Measurements from ENCODE around the gene TRIM62. TPM values are rescaled to one million over a fixed set of nuclear protein-coding genes. Genes with fewer than 3 reads are reported as not detected.

Gene TRIM62
- total RNA-seq, 1 donor = 12.3 TPM

DNA sequence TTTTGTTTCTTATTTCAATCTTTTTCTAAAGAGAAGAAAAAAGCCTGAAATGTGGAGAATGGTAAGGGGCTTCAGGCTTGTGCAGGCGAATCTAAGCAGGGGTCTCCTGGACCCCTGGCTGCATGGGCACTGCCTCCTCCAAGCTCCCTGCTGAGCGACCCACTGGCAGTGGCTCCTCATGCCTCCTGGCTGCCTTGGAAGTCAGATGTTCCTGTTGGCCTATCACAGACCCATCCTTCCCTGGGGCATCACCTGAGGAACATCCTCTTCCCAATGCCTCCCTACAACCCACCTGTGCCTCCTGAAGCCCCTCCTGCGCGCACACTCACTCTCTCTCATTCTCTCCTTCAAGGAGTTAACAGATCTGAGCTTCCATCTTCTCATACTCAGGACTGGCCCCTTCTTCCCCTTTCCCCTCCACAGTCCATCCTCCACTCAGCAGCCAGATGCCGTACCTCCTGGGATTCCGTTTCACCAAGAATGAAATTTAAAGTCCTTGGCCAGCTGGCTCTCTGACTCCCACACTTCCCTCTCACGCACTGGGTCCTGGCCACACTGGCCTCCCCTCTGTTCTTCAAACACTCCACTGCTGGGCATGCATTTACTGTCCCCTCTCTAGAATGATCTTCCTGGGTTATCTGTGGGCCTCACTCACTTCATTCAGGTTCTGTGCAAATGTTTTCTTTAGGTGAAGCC is 59.2 kb downstream of the TRIM62 start:
- no peak for TF ChIP-seq CTCF (IDR thresholded peaks at IDR 0.05; ENCODE audit: extremely low read depth, low read depth, low read length)
- Histone ChIP-seq H3K79me2 (ENCODE audit: insufficient read depth, low read length) (peaks cover 7% of the 10 kb centered on the region), H3K4me2 (ENCODE audit: insufficient read depth, low read length) (no peak overlapping the region), H2AFZ (ENCODE audit: low read length) (no peak overlapping the region), H3K4me1 (ENCODE audit: insufficient read depth, low read length) (peaks cover 4% of the 10 kb centered on the region), H3K27me3 (ENCODE audit: insufficient read depth, low read length) (no peaks in the 10 kb centered on the region), H4K20me1 (ENCODE audit: insufficient read depth, low read length) (no peaks in the 10 kb centered on the region), H3K36me3 (ENCODE audit: insufficient read depth, low read length) (no peaks in the 10 kb centered on the region), H3K4me3 (ENCODE audit: insufficient read depth, low read length) (no peak overlapping the region), H3K27ac (ENCODE audit: low read depth, low read length) (no peak overlapping the region), H3K9me3 (ENCODE audit: low read depth, low read length) (no peaks in the 10 kb centered on the region)
- DNase-seq (ENCODE audit: insufficient read length, low spot score, missing footprints) = no peak

GRCh38 chr1:33121728-33122127 is 60.1 kb downstream of the TRIM62 start:
- no peak overlapping the region for H3K4me2 ChIP-seq (ENCODE audit: insufficient read depth, low read length)

DNA sequence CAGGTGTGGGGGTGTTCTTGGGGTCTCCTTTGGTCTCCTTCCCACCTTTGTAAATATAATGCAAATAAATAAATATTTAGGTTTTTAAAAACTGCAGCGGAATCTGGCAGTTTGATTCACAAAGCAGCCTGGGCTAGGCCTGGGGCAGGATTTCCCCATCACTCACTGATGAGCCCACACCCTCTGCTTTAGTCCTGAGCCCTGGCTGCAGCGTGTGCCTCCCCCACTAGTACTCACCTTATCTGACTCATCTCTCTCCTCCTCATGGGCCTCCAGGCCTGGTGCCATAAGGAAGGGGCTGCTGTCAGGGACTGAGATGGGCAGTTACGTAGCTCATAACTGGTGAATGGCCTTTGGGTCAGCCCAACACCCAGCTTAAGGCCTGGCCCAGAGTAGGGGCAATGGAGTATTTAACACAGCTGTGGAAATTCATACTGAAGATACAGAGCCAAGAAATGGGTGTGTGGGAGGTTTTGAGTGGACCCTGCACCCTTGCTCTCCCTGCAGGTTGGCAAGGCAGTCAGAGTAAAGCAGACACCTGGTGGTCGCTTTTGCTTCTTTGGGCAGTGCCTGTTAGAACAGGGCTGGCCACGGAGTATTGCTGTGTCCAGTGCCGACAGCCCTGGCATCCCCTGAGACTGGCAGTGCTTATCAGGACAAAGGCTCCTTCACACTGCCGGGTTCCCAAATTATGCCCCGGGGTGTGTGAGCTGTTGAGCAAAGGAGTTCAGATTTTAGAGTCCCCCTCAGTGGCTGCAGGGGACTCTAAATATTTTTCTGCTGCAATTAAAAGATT is 61.2 kb downstream of the TRIM62 start:
- Histone ChIP-seq H3K79me2 (ENCODE audit: insufficient read depth, low read length) (no peaks in the 10 kb centered on the region), H3K4me2 (ENCODE audit: insufficient read depth, low read length) (no peak overlapping the region), H3K36me3 (ENCODE audit: insufficient read depth, low read length) (no peaks in the 10 kb centered on the region), H3K9me3 (ENCODE audit: low read depth, low read length) (no peaks in the 10 kb centered on the region), H4K20me1 (ENCODE audit: insufficient read depth, low read length) (no peaks in the 10 kb centered on the region), H3K27ac (ENCODE audit: low read depth, low read length) (no peak overlapping the region), H2AFZ (ENCODE audit: low read length) (no peak overlapping the region), H3K27me3 (ENCODE audit: insufficient read depth, low read length) (no peaks in the 10 kb centered on the region), H3K4me1 (ENCODE audit: insufficient read depth, low read length) (no peaks in the 10 kb centered on the region), H3K4me3 (ENCODE audit: insufficient read depth, low read length) (no peak overlapping the region)
- no peak for DNase-seq (ENCODE audit: insufficient read length, low spot score, missing footprints)
- no peak for TF ChIP-seq CTCF (IDR thresholded peaks at IDR 0.05; ENCODE audit: extremely low read depth, low read depth, low read length)

More at GRCh38 chr1:33121728-33122127, 60.1 kb downstream of the TRIM62 start:
- H3K27ac ChIP-seq (ENCODE audit: low read depth, low read length) = no peak overlapping the region
- H3K79me2 ChIP-seq (ENCODE audit: insufficient read depth, low read length) = peaks cover 5% of the 10 kb centered on the region
- H3K4me1 ChIP-seq (ENCODE audit: insufficient read depth, low read length) = peaks cover 4% of the 10 kb centered on the region
- no peaks in the 10 kb centered on the region for H3K36me3 ChIP-seq (ENCODE audit: insufficient read depth, low read length)
- no peaks in the 10 kb centered on the region for H3K9me3 ChIP-seq (ENCODE audit: low read depth, low read length)
- DNase-seq (ENCODE audit: insufficient read length, low spot score, missing footprints) = no peak
- H4K20me1 ChIP-seq (ENCODE audit: insufficient read depth, low read length) = no peaks in the 10 kb centered on the region
- H3K27me3 ChIP-seq (ENCODE audit: insufficient read depth, low read length) = no peaks in the 10 kb centered on the region
- H3K4me3 ChIP-seq (ENCODE audit: insufficient read depth, low read length) = no peak overlapping the region
- no peak for TF ChIP-seq CTCF (IDR thresholded peaks at IDR 0.05; ENCODE audit: extremely low read depth, low read depth, low read length)
- H2AFZ ChIP-seq (ENCODE audit: low read length) = no peak overlapping the region

- H3K27ac ChIP-seq (ENCODE audit: low read depth, low read length) = no peak overlapping the region
- no peaks in the 10 kb centered on the region for H3K4me1 ChIP-seq (ENCODE audit: insufficient read depth, low read length)
- DNase-seq (ENCODE audit: insufficient read length, low spot score, missing footprints) = peak; percentile 74
- no peak for TF ChIP-seq CTCF (IDR thresholded peaks at IDR 0.05; ENCODE audit: extremely low read depth, low read depth, low read length)
- H3K79me2 ChIP-seq (ENCODE audit: insufficient read depth, low read length) = no peaks in the 10 kb centered on the region
- H3K36me3 ChIP-seq (ENCODE audit: insufficient read depth, low read length) = no peaks in the 10 kb centered on the region
- no peaks in the 10 kb centered on the region for H3K27me3 ChIP-seq (ENCODE audit: insufficient read depth, low read length)
- H2AFZ ChIP-seq (ENCODE audit: low read length) = no peak overlapping the region
- H3K9me3 ChIP-seq (ENCODE audit: low read depth, low read length) = no peaks in the 10 kb centered on the region
- H3K4me3 ChIP-seq (ENCODE audit: insufficient read depth, low read length) = no peak overlapping the region
- H4K20me1 ChIP-seq (ENCODE audit: insufficient read depth, low read length) = no peaks in the 10 kb centered on the region
- H3K4me2 ChIP-seq (ENCODE audit: insufficient read depth, low read length) = no peak overlapping the region
Measured at GRCh38 chr1:33119532-33120217, 62.2 kb downstream of the TRIM62 start.

Data from osteoblast (primary cell).